Spinal cord (tissue), 10 donors: ENCODE results near the gene TMEM178B. TPM values are rescaled to one million over a fixed set of nuclear protein-coding genes. Genes with fewer than 3 reads are reported as not detected.

Source experiments
- DNase-seq, 6 donors: peaks; one replicate each; pipeline versions ENCODE4 v3.0.0 to v3.0.0-alpha.2; 2013 to 2015; ENCODE audit warnings: low spot score in 6 of 6, low read depth in 4 of 6
- H3K27ac ChIP-seq: one replicate; pipeline ENCODE4 v1.5.1; 2013; ENCODE audit warnings: low read depth, low read length, control low read depth
- H3K27me3 ChIP-seq: one replicate; pipeline ENCODE4 v1.6.1; 2013; ENCODE audit warnings: low read length; ENCODE audit not compliant: control insufficient read depth, insufficient read depth
- H3K36me3 ChIP-seq: one replicate; pipeline ENCODE4 v1.6.1; 2013; ENCODE audit warnings: low read length; ENCODE audit not compliant: control insufficient read depth, insufficient read depth
- H3K4me1 ChIP-seq: one replicate; pipeline ENCODE4 v1.6.1; 2013; ENCODE audit warnings: low read length; ENCODE audit not compliant: control insufficient read depth, insufficient read depth
- H3K4me3 ChIP-seq: one replicate; pipeline ENCODE4 v1.5.1; 2013; ENCODE audit warnings: low read depth, low read length, control low read depth
- H3K9me3 ChIP-seq: one replicate; pipeline ENCODE4 v1.6.1; 2013; ENCODE audit warnings: low read length; ENCODE audit not compliant: control insufficient read depth, insufficient read depth
- WGBS: methylation state at CpG from one replicate; pipeline ENCODE4 v1.1.5; 2013; ENCODE audit warnings: missing lambda C conversion rate; ENCODE audit not compliant: insufficient coverage; 5-methylcytosine and 5-hydroxymethylcytosine counted together
- polyA plus RNA-seq, 2 donors: library from polyadenylated mRNA; unstranded; fragments of 120-200 nt; gene quantifications; one replicate each; pipeline ENCODE4 v1.2.1, GENCODE V29; 2013; ENCODE audit not compliant: insufficient read length in 2 of 2
- total RNA-seq, 2 donors: library from RNA; depleted of rRNA in 1 of 2; stranded (reverse); fragments of 120-200 nt in 1 of 2; fragments of >200 nt in 1 of 2; gene quantifications; one replicate each; pipeline versions ENCODE4 v1.2.3 to v1.2.4, GENCODE V29; 2013 to 2014
- donor health status: healthy.

TMEM178B gene
- total and polyA plus RNA-seq, 4 donors = 24.6 to 71.1 (median 52.1) TPM

DNA sequence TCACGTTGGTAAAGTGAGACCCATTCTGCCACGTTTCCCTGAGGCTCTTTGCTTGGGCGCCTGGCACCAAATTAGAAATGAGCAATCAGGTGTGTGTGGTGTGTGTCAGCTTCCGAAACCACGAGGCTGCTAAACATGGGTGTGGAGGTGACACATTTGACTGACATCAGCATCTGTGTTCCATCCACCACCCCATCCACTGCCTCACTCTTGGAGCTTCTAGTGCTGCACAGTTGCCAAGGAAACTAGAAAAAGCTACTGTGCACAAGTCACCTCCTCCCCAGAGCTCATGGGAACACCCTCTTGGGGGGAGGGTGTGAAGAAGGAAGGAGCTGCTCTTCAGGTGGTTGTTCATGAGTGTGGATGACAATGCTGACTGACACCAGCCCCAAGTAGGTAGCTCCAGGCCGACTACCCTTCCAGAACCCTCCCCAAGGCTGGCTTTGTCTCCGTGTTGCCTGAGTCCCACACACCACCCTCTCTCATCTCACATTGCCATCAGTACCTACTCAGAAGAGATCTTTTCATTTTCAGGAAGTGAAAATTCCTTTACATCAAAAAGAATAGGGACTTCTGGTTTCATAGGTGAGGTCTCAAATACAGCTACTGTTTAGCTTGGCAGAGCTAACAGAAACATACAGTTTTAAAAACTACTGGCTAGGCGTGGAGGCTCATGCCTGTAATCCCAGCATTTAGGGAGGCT lies 152.2 kb downstream of the TMEM178B start:
- no peak for DNase-seq
- no peak overlapping the region for H3K27ac ChIP-seq
- whole genome bisulfite sequencing = 91% methylated on average over 3 of the region's 8 CpGs
- no peak overlapping the region for H3K4me3 ChIP-seq
- H3K9me3 ChIP-seq = no peaks in the 10 kb centered on the region
- H3K27me3 ChIP-seq = no peaks in the 10 kb centered on the region
- no peaks in the 10 kb centered on the region for H3K4me1 ChIP-seq
- no peaks in the 10 kb centered on the region for H3K36me3 ChIP-seq

DNA sequence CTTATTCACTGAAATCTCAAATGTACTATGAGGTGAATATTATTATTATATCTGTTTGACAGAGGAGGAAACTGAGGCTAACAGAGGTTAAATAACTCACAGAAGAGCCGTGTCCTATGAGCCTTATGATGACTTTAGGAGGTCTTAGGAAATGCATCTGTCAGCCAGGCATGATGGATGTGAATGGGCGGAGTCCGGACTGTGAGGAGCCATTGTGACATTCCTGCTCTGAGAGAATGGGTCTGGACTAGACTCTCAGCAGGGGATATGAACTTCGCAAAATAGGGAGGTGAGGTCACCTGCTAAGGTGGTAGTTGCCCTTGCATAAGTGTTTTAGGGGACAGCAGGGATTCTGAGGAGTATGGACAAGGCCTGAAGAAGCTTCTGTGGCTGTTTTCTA lies 153.6 kb downstream of the TMEM178B start:
- Histone ChIP-seq H3K36me3 (no peaks in the 10 kb centered on the region), H3K9me3 (no peaks in the 10 kb centered on the region), H3K27ac (no peak overlapping the region), H3K4me3 (no peak overlapping the region), H3K4me1 (peaks cover 4% of the 10 kb centered on the region), H3K27me3 (no peaks in the 10 kb centered on the region)
- 77% methylated on average over 4 of the region's 4 CpGs for WGBS
- DNase-seq = no peak

DNA sequence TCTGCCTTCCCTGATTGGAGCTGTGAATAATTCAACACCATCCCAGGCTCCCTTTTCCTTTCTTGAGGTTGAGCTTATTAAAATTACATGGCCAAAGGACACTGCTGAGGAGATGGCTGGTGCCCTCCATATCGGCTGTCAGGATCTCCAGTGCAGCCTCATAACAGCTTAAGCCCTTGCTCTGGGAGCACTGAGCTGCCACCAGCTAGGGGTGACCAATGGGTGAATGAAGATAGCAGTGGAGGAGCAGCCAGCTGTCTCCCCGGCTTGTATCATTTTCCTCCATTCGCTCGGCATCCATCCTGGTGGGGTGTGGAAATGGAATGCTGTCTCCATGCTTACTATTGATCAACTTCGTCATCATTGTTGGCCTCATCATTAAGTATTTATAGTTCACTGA lies 154.6 kb downstream of the TMEM178B start:
- no peaks in the 10 kb centered on the region for H3K9me3 ChIP-seq
- no peak for DNase-seq
- WGBS = 71% methylated on average over 1 of the region's 5 CpGs
- no peak overlapping the region for H3K4me3 ChIP-seq
- peaks cover 4% of the 10 kb centered on the region for H3K4me1 ChIP-seq
- no peaks in the 10 kb centered on the region for H3K36me3 ChIP-seq
- H3K27ac ChIP-seq = no peak overlapping the region
- H3K27me3 ChIP-seq = no peaks in the 10 kb centered on the region

DNA sequence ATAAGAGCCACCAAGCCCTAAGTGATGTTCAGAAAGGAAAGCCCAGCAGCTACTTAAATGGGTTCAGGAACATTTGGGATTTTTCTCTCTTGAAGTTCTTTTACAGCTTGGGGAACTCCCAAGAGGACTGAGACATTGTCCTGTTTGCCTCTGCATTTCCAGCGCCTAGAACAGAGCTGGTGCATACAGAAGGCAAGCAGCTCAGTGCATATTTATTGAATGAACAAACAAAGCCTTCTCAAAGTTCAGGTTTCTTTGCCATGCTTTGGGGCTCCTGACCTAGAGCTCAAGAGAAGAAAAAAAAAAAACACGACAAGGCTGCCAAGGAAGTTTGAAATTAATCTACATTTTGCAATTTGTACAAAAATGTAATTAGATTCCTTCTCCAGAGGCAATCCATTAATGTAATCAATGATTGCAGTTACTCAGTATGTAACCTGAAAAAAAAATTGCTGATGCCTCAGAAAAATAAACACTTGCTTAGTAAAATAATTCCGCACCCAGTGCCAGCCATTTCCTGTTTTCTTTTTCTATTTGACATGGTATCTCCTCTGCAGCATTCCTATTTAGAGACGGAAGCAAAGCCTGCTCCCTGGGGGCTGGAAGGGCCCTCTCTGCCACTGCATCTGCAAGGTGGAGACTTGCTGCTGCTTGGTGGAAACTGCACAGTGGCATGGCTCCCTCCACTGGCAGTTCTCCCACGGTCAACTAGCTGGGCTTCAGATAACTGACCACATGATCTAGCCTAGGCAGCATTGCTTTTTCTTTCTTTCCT lies 157.3 kb downstream of the TMEM178B start:
- WGBS = 44% methylated on average over 4 of the region's 5 CpGs
- H3K36me3 ChIP-seq = no peaks in the 10 kb centered on the region
- no peaks in the 10 kb centered on the region for H3K9me3 ChIP-seq
- no peak overlapping the region for H3K27ac ChIP-seq
- no peaks in the 10 kb centered on the region for H3K27me3 ChIP-seq
- H3K4me1 ChIP-seq = peaks cover 4% of the 10 kb centered on the region
- no peak overlapping the region for H3K4me3 ChIP-seq
- DNase-seq = peak in 4 of 6 donors; percentile 11 to 61 (median 34)

DNA sequence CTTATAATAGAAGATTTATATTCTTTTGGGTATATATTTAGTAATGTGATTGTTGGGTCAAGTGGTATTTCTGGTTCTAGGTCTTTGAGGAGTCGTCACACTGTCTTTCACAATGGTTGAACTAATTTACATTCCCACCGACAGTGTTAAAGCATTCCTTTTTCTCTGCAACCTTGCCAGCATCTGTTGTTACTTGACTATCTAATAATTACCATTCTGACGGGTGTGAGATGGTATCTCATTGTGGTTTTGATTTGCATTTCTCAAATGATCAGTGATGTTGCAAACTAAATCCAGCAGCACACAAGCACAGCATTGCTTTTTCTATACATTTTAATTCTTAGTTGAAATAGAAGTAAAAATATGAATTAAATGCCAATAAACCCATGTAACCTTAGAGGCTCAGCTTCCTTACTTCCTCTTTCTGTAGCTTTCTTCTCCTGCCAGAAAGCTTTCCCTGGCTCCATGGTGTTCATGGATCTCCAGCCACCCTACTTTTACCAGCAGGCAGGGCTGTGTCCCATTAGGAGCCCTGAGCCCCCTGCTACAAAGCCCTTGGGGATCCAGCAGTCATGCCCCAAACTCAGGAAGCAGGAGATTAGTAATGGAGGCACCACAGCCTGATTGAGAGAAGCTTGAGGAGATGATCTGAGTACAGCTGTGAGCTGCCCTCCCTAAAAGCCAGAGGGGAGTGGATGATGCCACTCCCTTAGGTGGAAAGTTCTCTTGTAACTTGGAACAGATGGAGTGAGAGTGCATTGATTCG lies 158.6 kb downstream of the TMEM178B start:
- Histone ChIP-seq H3K4me1 (peaks cover 4% of the 10 kb centered on the region), H3K9me3 (no peaks in the 10 kb centered on the region), H3K4me3 (no peak overlapping the region), H3K36me3 (no peaks in the 10 kb centered on the region), H3K27ac (no peak overlapping the region), H3K27me3 (no peaks in the 10 kb centered on the region)
- DNase-seq = no peak
- WGBS = no CpG with 5 or more reads among the region's 4 CpGs

DNA sequence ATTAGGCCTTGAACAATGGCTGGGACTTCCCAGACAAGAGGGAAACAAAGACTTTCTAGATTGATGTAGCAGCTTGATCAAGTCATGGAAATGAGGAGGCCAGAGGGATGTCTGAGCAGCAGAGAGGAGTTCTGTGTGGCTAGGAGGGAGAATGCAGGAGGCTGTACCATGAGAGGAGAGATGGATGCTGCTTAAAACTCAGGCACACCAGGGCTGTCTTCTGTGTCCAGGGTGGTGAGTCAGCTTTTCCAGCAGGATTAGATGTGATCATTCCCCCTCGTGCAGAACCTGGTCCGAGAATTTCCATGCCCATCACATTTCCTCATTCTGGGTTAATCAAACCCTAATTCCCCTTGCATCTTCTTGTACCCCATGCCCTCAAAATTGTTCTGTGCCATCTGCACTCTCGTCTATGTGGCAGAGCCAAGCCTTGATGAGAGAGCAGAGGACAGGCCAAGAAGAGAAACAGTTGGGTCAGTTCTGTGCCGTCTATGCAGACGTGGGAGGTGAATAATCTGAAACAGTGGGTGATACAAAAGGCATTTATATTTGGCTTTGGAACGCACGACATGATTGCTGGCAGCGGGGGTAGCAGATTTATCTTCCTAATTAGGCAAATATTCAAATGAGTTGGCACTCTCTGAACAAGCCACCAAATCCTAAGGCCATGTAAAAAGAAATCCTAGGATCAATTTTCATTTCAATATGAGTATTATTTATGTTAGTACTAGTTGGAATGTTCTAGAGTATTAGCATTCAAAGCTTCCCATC lies 160.7 kb downstream of the TMEM178B start:
- peak in 2 of 6 donors; percentile 50 to 58 for DNase-seq
- Histone ChIP-seq H3K27ac (no peak overlapping the region), H3K9me3 (no peaks in the 10 kb centered on the region), H3K27me3 (no peaks in the 10 kb centered on the region), H3K4me3 (no peak overlapping the region), H3K36me3 (no peaks in the 10 kb centered on the region), H3K4me1 (peaks cover 4% of the 10 kb centered on the region)
- 43% methylated on average over 5 of the region's 8 CpGs for WGBS

DNA sequence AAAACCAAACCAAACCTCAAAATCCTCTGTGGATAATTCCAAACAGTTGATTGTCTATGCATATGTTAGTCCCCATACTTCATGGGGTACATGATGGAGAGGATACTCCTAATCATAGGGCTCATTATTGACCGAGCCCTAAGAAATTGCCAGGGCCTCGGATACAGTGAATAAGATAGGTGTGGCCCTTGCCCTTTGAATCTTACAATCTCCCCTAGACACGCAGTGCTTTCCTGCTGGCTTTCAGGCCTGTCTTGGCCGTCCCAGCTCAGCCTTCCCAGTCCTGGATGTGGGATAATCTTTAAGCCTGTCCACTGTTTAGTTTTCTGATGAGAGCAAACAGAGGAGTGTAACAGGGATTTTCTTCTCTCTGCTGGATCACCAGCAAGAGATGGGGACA lies 161.8 kb downstream of the TMEM178B start:
- Histone ChIP-seq H3K27ac (no peak overlapping the region), H3K4me3 (no peak overlapping the region), H3K36me3 (no peaks in the 10 kb centered on the region), H3K9me3 (no peaks in the 10 kb centered on the region), H3K4me1 (peaks cover 4% of the 10 kb centered on the region), H3K27me3 (no peaks in the 10 kb centered on the region)
- WGBS = 80% methylated on average over 1 of the region's 4 CpGs
- DNase-seq = no peak

DNA sequence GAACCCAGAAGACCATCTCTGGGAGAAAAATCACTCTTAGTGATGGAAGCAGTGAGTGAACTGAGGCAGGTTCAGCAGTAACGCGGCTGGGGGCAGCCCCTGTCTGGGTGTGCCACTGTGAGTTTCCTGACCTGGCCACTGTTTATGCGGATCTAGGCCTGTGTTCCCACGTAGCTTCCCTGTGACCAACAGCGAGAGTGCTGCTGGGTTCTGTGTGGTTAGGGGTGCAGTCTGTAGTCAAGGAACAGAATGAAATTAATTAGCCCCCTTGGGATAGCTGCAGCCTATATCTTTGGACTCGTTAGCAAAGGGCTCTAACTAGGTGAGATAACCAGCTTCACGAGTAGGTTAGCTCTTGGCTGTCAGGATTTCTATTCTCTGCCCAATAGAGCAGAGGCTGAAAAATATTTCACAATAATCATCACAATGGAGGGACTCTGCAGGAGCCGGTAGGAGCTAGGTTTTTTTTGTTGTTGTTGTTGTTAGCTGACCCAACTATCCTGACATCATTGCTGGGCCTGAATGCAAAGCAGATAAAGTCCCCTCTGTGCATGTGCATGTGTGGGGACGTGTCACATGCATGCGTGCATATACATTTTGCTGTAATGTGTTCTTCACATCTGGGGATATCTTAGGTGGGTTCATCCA lies 164.9 kb downstream of the TMEM178B start:
- Histone ChIP-seq H3K4me3 (no peak overlapping the region), H3K27me3 (no peaks in the 10 kb centered on the region), H3K4me1 (peaks cover 3% of the 10 kb centered on the region), H3K27ac (no peak overlapping the region), H3K9me3 (no peaks in the 10 kb centered on the region), H3K36me3 (no peaks in the 10 kb centered on the region)
- DNase-seq = no peak
- 70% methylated on average over 8 of the region's 10 CpGs for WGBS

DNA sequence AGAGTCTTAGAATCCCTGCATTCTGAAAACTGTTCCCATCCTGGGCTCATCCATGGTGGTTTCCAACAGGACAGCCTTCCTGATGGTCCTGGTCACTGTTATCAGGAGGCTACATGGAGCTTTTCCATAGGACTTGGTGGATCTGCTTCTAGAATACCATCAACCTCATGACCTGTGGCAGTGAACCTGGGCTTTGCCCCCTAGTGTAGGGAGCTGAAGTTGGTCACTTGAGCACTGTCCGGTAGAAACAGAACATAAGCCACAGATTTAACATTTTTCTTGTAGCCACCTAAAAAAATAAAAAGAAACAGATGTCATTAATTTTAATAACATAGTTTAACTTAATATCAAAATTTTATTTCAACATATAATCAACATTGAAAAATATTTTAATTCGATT lies 165.8 kb downstream of the TMEM178B start:
- no CpG with 5 or more reads among the region's 2 CpGs for WGBS
- DNase-seq = no peak
- H3K4me1 ChIP-seq = peaks cover 3% of the 10 kb centered on the region
- H3K27ac ChIP-seq = no peak overlapping the region
- no peaks in the 10 kb centered on the region for H3K36me3 ChIP-seq
- H3K9me3 ChIP-seq = no peaks in the 10 kb centered on the region
- no peaks in the 10 kb centered on the region for H3K27me3 ChIP-seq
- no peak overlapping the region for H3K4me3 ChIP-seq
